Activated CD8-positive, alpha-beta memory T cell treated with anti-CD3 and anti-CD28 coated beads, Interleukin-2, amount 10 ng/mL, durations not matched to agents 7 days and 5 days (primary cell): Measurements from ENCODE around the gene ERN1. TPM values are rescaled to one million over a fixed set of nuclear protein-coding genes. Genes with fewer than 3 reads are reported as not detected.

Experiments used
- ATAC-seq: fragments of 150-1000 bp; cut with Tn5 transposase; one replicate; pipeline ENCODE4 v1.10.0; 2021; ENCODE audit warnings: moderate library complexity
- CTCF ChIA-PET: fragments of 350-600 bp; sonication (Branson Sonifier 250); formaldehyde crosslinking; loops from one replicate; lab custom pipeline; 2021; ENCODE audit warnings: antibody characterized with exemption; lab: Charles Lee
- DNase-seq: peaks from one replicate; pipeline ENCODE4 v3.0.0-alpha.2; 2020
- H3K27ac Mint-ChIP-seq: one replicate; pipeline ENCODE4 v1.8.0; 2021; ENCODE audit warnings: mild to moderate bottlenecking, mixed read lengths
- H3K27me3 Mint-ChIP-seq: one replicate; pipeline ENCODE4 v1.8.0; 2021; ENCODE audit warnings: mixed read lengths
- H3K36me3 Mint-ChIP-seq: one replicate; pipeline ENCODE4 v1.8.0; 2021; ENCODE audit warnings: mild to moderate bottlenecking, mixed read lengths
- H3K4me1 Mint-ChIP-seq: one replicate; pipeline ENCODE4 v1.8.0; 2021; ENCODE audit warnings: mixed read lengths
- H3K4me3 Mint-ChIP-seq: one replicate; pipeline ENCODE4 v1.8.0; 2021; ENCODE audit warnings: mild to moderate bottlenecking, moderate library complexity, mixed read lengths
- H3K9me3 Mint-ChIP-seq: one replicate; pipeline ENCODE4 v1.8.0; 2022; ENCODE audit warnings: low read depth, mixed read lengths
- total RNA-seq, 2 experiments: library from RNA; stranded (reverse); gene quantifications; one replicate each; pipeline ENCODE4 v1.2.3, GENCODE V29; 2021

The ERN1 gene
- total RNA-seq, 2 experiments from 2014 or later = 21.7 to 22.9 TPM

GRCh38 chr17:64092113-64092512 lies 37.8 kb downstream of the ERN1 start:
- CTCF ChIA-PET = interaction anchor here (0.7 to 1.5 kb wide), 6 partner anchors 8 to 42 kb away, joined by 3 to 4 read pairs (median 3); no protein-coding TSS in a partner anchor
- Mint-ChIP-seq H3K4me3 (no peak overlapping the region), H3K9me3 (no peaks in the 10 kb centered on the region), H3K4me1 (peaks cover 61% of the 10 kb centered on the region), H3K36me3 (peaks cover 23% of the 10 kb centered on the region), H3K27me3 (no peaks in the 10 kb centered on the region), H3K27ac (peak overlapping the region; percentile 93)
- ATAC-seq (no peak), DNase-seq (no peak)

GRCh38 chr17:64091571-64091970 lies 38.4 kb downstream of the ERN1 start:
- Mint-ChIP-seq H3K9me3 (no peaks in the 10 kb centered on the region), H3K27me3 (no peaks in the 10 kb centered on the region), H3K36me3 (peaks cover 18% of the 10 kb centered on the region), H3K4me1 (peaks cover 63% of the 10 kb centered on the region), H3K27ac (peak overlapping the region; percentile 93), H3K4me3 (no peak overlapping the region)
- DNase-seq (no peak), ATAC-seq (no peak)
- CTCF ChIA-PET = interaction anchor here (0.7 to 1.5 kb wide), 5 partner anchors 8 to 39 kb away, joined by 3 to 4 read pairs (median 3); no protein-coding TSS in a partner anchor

DNA sequence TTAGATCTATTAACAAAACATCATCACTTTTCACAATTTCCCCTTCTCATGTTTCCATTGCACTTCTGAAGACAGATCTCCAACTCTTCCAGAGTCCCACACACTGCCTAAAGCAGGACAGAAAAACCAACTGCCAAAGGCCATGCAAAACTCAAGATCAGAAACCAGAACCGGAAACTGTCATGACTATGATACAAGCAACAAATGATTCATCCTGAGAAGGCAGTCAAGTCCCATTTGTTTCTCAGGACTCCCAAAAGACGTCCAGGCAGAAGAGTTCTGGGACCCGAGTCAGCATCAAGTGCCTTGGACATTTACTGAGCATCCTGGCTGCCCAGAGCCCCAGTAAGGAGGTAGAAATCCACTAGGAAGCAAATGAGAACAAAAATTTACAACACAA lies 38.8 kb downstream of the ERN1 start:
- H3K27ac Mint-ChIP-seq = peak overlapping the region; percentile 93
- H3K4me1 Mint-ChIP-seq = peaks cover 63% of the 10 kb centered on the region
- no peak overlapping the region for H3K4me3 Mint-ChIP-seq
- H3K9me3 Mint-ChIP-seq = no peaks in the 10 kb centered on the region
- peak; percentile 92 for ATAC-seq
- H3K27me3 Mint-ChIP-seq = no peaks in the 10 kb centered on the region
- peak; percentile 50 for DNase-seq
- CTCF ChIA-PET = interaction anchor here (1.1 to 1.7 kb wide), 4 partner anchors 9 to 65 kb away, joined by 3 to 4 read pairs (median 4); no protein-coding TSS in a partner anchor
- H3K36me3 Mint-ChIP-seq = peaks cover 16% of the 10 kb centered on the region

- peaks cover 55% of the 10 kb centered on the region for H3K4me1 Mint-ChIP-seq
- H3K27me3 Mint-ChIP-seq = no peaks in the 10 kb centered on the region
- DNase-seq (no peak), ATAC-seq (no peak)
- CTCF ChIA-PET = interaction anchor here (0.9 to 1.7 kb wide), 3 partner anchors 13 to 64 kb away, joined by 3 to 4 read pairs (median 4); no protein-coding TSS in a partner anchor
- no peaks in the 10 kb centered on the region for H3K9me3 Mint-ChIP-seq
- H3K36me3 Mint-ChIP-seq = peaks cover 10% of the 10 kb centered on the region
- no peak overlapping the region for H3K4me3 Mint-ChIP-seq
- H3K27ac Mint-ChIP-seq = peak overlapping the region; percentile 93
Measured at GRCh38 chr17:64090144-64090543, 39.8 kb downstream of the ERN1 start.

DNA sequence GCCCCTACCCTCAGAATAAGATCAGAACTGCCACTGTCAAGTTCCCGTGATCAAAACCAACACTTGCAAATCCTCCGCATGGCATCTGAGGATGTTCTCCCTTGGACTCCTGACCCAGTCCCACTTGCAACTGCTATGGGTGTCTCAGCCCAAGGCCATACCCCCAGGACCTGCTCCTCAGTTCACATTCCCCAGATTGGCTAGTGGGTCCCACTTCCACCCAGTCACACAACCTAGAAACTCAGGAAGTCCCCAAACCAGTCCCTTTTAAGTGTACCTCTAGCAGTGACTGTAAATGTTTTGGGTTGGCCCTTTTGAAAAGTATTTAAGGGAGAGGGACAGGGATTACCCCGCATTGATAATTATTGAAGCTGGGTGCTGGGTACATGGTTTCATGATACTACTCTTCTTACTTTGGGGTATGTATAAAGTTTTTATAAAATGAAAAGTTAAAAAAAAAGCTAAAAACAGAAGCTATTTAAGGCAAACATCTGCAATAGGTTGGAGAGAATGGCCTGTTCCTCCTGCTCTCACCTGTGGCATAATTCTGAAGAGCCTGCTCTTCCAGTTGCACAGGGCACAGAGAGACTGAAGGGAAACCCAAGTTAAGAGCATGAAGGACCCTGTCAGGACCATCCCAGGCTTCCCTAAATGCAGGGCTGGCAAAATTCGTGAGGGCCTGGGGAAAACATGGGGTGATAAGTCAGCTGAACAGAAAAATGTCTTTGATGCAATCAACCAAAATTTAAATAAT lies 42.5 kb downstream of the ERN1 start:
- peaks cover 6% of the 10 kb centered on the region for H3K36me3 Mint-ChIP-seq
- no peaks in the 10 kb centered on the region for H3K27me3 Mint-ChIP-seq
- H3K9me3 Mint-ChIP-seq = no peaks in the 10 kb centered on the region
- no peak for DNase-seq
- ATAC-seq = no peak
- H3K4me1 Mint-ChIP-seq = peaks cover 40% of the 10 kb centered on the region
- no peak overlapping the region for H3K4me3 Mint-ChIP-seq
- CTCF ChIA-PET = interaction anchor here (1.5 kb wide), 1 partner anchor 175 kb away, joined by 4 read pairs; no protein-coding TSS in a partner anchor
- H3K27ac Mint-ChIP-seq = no peak overlapping the region

DNA sequence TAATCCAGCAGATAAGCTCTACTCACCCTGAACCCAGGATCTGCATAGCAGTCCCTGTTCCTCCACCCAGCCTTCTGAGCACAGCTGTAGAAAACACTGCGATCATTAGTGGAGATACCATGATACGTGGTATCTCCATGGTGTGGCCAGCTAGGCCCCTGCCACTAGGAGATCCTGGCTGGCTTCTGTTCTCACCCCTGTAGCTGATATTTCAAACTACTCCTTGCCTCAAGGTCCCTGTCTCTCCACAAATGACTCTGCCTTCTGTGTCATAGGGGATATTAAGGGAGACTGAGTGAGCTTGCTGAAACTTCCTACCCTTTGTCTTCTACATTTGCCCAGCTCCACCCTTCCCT lies 44.3 kb downstream of the ERN1 start:
- H3K36me3 Mint-ChIP-seq = peaks cover 4% of the 10 kb centered on the region
- ATAC-seq = no peak
- CTCF ChIA-PET = interaction anchor here (1.1 to 1.4 kb wide), 3 partner anchors 9 to 57 kb away, joined by 4 to 5 read pairs (median 4); no protein-coding TSS in a partner anchor
- H3K27ac Mint-ChIP-seq = no peak overlapping the region
- DNase-seq = no peak
- no peaks in the 10 kb centered on the region for H3K27me3 Mint-ChIP-seq
- no peak overlapping the region for H3K4me3 Mint-ChIP-seq
- no peaks in the 10 kb centered on the region for H3K9me3 Mint-ChIP-seq
- H3K4me1 Mint-ChIP-seq = peaks cover 28% of the 10 kb centered on the region

DNA sequence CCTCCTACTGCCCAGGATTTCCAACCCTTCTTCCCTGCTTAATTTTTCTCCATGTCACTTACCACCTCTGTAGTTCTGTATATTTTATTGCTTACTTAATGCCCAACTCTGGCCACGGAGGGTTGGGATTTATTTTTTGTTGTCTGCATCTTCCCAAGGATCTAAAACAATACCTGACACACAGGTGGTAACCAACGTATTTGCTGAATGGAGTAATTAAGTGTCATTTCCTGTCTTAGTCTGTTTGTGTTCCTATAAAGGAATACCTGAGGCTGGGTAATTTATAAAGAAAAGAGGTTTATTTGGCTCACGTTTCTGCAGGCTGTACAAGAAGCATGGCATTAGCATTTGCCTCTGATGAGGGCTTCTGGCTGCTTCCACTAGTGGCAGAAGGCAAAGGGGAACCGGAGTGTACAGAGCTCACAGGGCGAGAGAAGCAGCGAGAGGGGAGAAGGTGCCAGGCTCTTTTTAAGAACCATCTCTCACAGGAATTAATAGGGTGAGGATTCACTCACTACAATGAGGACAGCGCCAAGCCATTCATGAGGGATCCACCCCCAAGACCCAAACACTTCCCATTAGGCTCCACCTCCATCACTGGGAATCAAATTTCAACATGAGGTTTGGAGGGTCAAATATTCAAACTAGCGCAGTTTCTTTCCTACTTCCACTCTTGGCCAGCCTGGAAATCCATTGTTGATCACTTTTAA lies 44.8 kb downstream of the ERN1 start:
- no peaks in the 10 kb centered on the region for H3K9me3 Mint-ChIP-seq
- no peaks in the 10 kb centered on the region for H3K27me3 Mint-ChIP-seq
- H3K4me3 Mint-ChIP-seq = no peak overlapping the region
- CTCF ChIA-PET = interaction anchor here (1.1 to 3.5 kb wide), 4 partner anchors 8 to 57 kb away, joined by 4 to 18 read pairs (median 4); no protein-coding TSS in a partner anchor
- H3K36me3 Mint-ChIP-seq = peaks cover 8% of the 10 kb centered on the region
- no peak for DNase-seq
- peaks cover 27% of the 10 kb centered on the region for H3K4me1 Mint-ChIP-seq
- no peak for ATAC-seq
- no peak overlapping the region for H3K27ac Mint-ChIP-seq

- DNase-seq (no peak), ATAC-seq (no peak)
- CTCF ChIA-PET = interaction anchor here (1.1 to 3.5 kb wide), 5 partner anchors 12 to 56 kb away, joined by 3 to 20 read pairs (median 4); no protein-coding TSS in a partner anchor
- H3K4me3 Mint-ChIP-seq = no peak overlapping the region
- H3K9me3 Mint-ChIP-seq = no peaks in the 10 kb centered on the region
- H3K27ac Mint-ChIP-seq = no peak overlapping the region
- peaks cover 6% of the 10 kb centered on the region for H3K36me3 Mint-ChIP-seq
- H3K27me3 Mint-ChIP-seq = no peaks in the 10 kb centered on the region
- peaks cover 21% of the 10 kb centered on the region for H3K4me1 Mint-ChIP-seq
Measured at GRCh38 chr17:64084086-64084939, 45.6 kb downstream of the ERN1 start.

DNA sequence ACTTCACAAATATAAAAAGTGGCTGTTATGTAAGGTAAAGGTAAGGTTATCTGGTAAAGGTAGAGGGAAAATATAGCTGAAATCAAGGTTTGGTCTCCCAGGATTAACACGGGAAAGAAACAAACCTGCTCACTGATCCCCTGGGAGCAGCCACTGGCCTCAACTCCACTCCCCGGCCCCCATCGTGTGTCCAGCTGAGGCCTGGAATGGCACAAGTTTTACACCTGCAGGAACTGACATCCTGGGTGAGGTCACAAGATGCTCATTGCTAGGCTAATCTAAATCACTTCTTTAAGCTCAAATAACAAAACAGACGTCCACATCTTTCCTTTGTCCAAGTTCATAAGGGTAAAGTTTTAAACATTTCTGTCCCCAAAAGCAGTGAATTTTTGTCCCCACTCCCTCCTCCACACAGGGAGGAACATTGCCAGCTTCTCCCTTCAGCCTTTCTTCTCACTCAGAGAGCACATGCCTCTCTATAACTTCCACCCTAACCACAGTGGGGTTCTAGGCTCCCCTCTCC lies 46.3 kb downstream of the ERN1 start:
- Mint-ChIP-seq H3K36me3 (peaks cover 6% of the 10 kb centered on the region), H3K4me1 (peaks cover 20% of the 10 kb centered on the region), H3K9me3 (no peaks in the 10 kb centered on the region), H3K4me3 (no peak overlapping the region), H3K27ac (no peak overlapping the region), H3K27me3 (no peaks in the 10 kb centered on the region)
- no peak for ATAC-seq
- CTCF ChIA-PET = interaction anchor here (1.1 to 3.5 kb wide), 4 partner anchors 14 to 56 kb away, joined by 3 to 20 read pairs (median 11); no protein-coding TSS in a partner anchor
- DNase-seq = no peak

- Mint-ChIP-seq H3K27ac (peak overlapping the region; percentile 83), H3K4me3 (no peak overlapping the region)
- ATAC-seq = no peak
Measured at GRCh38 chr17:64083093-64083492, 46.9 kb downstream of the ERN1 start.

DNA sequence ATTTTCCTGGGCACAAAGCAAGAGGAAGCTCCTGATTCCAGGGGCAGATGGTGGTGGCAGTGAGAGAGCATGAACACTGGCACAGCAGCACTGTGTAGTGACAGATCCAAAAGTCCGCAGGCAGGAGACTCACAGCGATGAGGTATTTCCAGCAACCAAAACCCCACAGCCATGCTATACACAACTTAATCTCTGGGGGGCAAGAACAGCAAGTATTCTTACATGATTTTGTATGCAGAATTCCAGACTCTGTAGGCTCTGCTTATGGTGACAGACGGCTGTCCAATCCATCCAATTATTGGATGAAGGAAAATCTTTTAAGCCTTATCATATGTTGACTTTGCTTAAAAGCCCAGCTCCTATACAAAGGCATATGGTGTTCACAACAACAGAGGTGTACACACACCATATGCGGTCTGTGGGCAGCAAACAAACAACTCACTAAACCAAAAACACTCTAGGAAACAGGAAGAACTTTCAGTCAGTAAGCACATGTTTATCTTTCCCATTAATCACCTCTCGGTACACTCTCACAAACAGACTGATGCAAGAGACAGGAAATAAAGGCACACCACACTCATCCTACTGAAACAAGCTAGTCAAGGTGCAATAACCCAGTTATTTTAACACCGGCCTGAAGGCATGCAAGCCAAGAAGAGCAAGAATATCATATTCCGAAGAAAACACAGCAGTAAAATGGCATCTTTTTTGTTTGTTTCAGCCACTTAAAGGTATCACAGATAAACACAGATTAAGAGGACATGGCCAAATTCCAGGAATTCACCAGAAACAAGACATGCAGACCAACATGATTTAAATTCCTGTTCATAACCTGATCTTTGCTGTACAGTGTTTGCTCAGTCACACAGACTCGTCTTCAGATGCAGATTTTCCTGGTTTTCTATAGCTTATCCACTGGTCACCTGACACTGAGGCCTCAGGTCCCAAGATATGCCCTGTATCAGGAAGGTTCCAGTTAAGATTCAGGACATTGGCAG lies 47.8 kb downstream of the ERN1 start:
- Mint-ChIP-seq H3K9me3 (no peaks in the 10 kb centered on the region), H3K36me3 (peaks cover 12% of the 10 kb centered on the region), H3K4me1 (peaks cover 11% of the 10 kb centered on the region), H3K4me3 (peak overlapping the region; percentile 16), H3K27ac (peak overlapping the region; percentile 83), H3K27me3 (no peaks in the 10 kb centered on the region)
- DNase-seq (peak; percentile 84), ATAC-seq (peak; percentile 91)
- CTCF ChIA-PET = interaction anchor here (0.7 to 3.5 kb wide), 13 partner anchors 10 to 135 kb away, joined by 3 to 20 read pairs (median 4); partner anchors contain the start of gene ERN1

More at GRCh38 chr17:64083093-64083492, 46.9 kb downstream of the ERN1 start:
- no peaks in the 10 kb centered on the region for H3K9me3 Mint-ChIP-seq
- H3K36me3 Mint-ChIP-seq = peaks cover 8% of the 10 kb centered on the region
- H3K27me3 Mint-ChIP-seq = no peaks in the 10 kb centered on the region
- DNase-seq = no peak
- CTCF ChIA-PET = interaction anchor here (1.3 to 3.5 kb wide), 6 partner anchors 10 to 58 kb away, joined by 3 to 20 read pairs (median 4); no protein-coding TSS in a partner anchor
- H3K4me1 Mint-ChIP-seq = peaks cover 15% of the 10 kb centered on the region
